Measurements from ENCODE around the gene PGAP6.
"Not testable (repeated sequence)": the region's sequence is repeated elsewhere in the genome, so short reads cannot be mapped to it uniquely, and the experiment has no call there.

PGAP6 gene, protein sequence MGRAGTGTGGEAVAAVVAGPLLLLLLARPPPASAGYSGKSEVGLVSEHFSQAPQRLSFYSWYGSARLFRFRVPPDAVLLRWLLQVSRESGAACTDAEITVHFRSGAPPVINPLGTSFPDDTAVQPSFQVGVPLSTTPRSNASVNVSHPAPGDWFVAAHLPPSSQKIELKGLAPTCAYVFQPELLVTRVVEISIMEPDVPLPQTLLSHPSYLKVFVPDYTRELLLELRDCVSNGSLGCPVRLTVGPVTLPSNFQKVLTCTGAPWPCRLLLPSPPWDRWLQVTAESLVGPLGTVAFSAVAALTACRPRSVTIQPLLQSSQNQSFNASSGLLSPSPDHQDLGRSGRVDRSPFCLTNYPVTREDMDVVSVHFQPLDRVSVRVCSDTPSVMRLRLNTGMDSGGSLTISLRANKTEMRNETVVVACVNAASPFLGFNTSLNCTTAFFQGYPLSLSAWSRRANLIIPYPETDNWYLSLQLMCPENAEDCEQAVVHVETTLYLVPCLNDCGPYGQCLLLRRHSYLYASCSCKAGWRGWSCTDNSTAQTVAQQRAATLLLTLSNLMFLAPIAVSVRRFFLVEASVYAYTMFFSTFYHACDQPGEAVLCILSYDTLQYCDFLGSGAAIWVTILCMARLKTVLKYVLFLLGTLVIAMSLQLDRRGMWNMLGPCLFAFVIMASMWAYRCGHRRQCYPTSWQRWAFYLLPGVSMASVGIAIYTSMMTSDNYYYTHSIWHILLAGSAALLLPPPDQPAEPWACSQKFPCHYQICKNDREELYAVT

DNA sequence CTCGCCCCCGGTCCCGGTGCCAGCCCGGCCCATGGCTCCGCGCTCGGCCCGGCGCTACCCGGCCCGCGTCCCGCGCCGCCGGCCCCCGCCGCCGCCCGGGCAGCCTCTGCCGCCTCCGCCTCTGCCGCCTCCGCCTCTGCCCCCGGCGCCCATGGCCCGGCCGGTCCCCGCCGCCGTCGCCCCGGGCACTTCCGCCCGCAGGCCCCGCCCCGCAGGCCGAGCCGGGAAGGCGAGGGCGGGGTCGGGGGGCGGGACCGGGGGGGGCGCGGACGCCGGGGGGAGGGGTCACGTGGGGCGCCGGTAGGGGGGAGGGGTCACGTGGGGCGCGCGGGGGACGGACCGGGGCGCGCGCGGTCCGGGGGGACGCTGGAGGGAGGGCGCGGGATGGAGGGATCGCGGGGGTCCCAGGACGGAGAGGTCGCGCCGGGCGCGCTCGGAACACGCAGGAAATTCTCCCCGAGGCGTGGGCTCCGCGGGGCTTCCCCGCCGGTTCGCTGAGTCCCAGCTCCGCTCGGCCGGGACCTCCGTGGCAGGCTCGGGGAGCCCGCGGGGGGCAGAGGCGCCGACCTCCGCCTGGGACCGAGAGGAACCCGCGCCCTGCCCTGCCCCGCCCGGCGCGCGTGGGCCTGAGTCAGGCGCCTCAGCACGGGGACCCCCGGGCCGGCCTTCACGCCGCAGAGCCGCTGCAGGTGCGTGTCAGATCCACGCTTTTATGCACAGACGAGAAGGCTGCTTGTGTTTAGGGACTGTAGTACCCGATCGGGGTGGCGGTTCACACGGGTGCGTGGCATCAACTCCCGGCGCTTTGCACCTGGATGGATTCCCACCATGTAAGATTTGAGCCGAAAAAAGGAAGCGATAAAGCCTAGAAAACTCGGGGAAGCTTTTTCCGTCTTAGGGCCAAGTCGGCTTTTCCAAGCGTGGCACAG, at the start of gene PGAP6:
TSS of gene PGAP6 (minus strand) at position 190 of the 929 bp plus-strand sequence. CDS start at position 33, 157 bp downstream.
- Histone ChIP-seq H3K36me3 (ENCODE audit: control insufficient read depth, insufficient read depth, low read length) (peaks cover 8% of the 10 kb centered on the region), H3K9ac (ENCODE audit: low read depth, low read length) (peak within 1 kb of the TSS; percentile 76), H3K4me1 (ENCODE audit: control insufficient read depth, insufficient read depth, low read length) (peaks cover 15% of the 10 kb centered on the region), H3K27me3 (ENCODE audit: control insufficient read depth, insufficient read depth, low read length) (no peaks in the 10 kb centered on the region), H3K9me3 (ENCODE audit: control insufficient read depth, insufficient read depth, low read length) (no peaks in the 10 kb centered on the region), H3K4me3 (ENCODE audit: low read depth, low read length) (peak within 1 kb of the TSS; percentile 79)

DNA sequence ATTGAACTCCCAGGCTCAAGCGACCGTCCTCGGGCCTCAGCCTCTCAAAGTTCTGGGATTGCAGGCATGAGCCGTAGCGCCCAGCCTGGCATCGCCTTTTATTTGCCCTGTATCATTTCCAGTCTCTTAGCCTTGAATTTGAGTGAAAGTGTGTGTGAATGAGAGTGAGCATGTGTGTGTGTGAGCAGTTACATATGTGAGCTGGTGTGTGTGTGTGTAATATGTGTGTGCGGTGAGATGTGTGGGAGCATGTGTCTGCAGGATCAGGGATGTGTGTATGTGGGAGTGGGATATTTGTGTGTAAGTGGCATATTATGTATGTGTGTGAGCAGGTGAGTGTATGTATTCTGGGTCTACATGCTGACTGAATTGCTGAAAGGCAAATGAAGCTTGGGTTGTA, 49.1 kb upstream of the PGAP6 start:
- no peaks in the 10 kb centered on the region for H3K9me3 ChIP-seq (ENCODE audit: control insufficient read depth, insufficient read depth, low read length)
- no peaks in the 10 kb centered on the region for H3K36me3 ChIP-seq (ENCODE audit: control insufficient read depth, insufficient read depth, low read length)
- peaks cover 5% of the 10 kb centered on the region for H3K27me3 ChIP-seq (ENCODE audit: control insufficient read depth, insufficient read depth, low read length)

DNA sequence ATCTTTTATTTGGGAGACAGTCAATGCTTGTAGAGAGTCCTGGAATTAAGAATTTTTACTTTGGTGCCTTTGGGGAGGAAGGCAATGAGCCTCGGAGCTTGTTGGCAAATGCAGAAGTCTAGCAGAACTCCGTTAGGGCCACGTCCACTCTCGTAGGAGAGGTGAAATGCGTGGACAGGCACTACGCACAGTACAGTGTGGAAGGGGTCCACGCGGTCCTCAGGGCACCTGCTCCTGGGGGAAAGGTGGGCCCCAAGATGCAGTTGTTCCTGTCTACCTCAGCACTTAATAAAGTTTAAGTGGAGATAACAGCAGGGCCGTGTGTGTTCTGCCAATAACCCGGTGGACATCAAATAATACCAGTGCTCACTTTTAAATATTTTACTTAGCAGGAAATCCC, 45.5 kb upstream of the PGAP6 start:
- no peak overlapping the region for H3K9ac ChIP-seq (ENCODE audit: low read depth, low read length)
- H3K36me3 ChIP-seq (ENCODE audit: control insufficient read depth, insufficient read depth, low read length): no peaks in the 10 kb centered on the region
- peaks cover 2% of the 10 kb centered on the region for H3K4me1 ChIP-seq (ENCODE audit: control insufficient read depth, insufficient read depth, low read length)
- H3K27me3 ChIP-seq (ENCODE audit: control insufficient read depth, insufficient read depth, low read length): peaks cover 23% of the 10 kb centered on the region
- H3K9me3 ChIP-seq (ENCODE audit: control insufficient read depth, insufficient read depth, low read length): no peaks in the 10 kb centered on the region
- peak overlapping the region; percentile 70 for H3K4me3 ChIP-seq (ENCODE audit: low read depth, low read length)

More for the DNA sequence above, 49.1 kb upstream of the PGAP6 start:
- peaks cover 2% of the 10 kb centered on the region for H3K4me1 ChIP-seq (ENCODE audit: control insufficient read depth, insufficient read depth, low read length)
- H3K9ac ChIP-seq (ENCODE audit: low read depth, low read length): no peak overlapping the region
- H3K4me3 ChIP-seq (ENCODE audit: low read depth, low read length): no peak overlapping the region

DNA sequence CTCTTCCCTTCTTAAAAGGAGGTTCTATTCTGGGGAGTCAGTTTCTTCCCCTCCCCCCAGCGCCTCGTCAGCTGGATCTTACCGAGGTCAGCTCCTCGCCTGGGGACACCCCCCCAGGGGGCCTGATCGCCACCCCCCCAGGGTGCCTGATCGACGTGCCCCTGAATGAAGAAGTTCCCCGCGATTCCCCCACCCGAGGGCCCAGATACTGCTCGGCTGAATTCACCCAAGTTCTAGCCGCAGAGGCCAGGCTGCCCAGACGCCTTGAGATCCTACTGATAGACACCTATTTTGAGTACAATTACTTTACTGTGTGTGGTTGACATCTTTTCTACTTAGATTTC, 45.1 kb upstream of the PGAP6 start:
- Histone ChIP-seq H3K4me1 (ENCODE audit: control insufficient read depth, insufficient read depth, low read length) (peaks cover 2% of the 10 kb centered on the region), H3K9ac (ENCODE audit: low read depth, low read length) (no peak overlapping the region), H3K9me3 (ENCODE audit: control insufficient read depth, insufficient read depth, low read length) (no peaks in the 10 kb centered on the region), H3K4me3 (ENCODE audit: low read depth, low read length) (peak overlapping the region; percentile 70), H3K27me3 (ENCODE audit: control insufficient read depth, insufficient read depth, low read length) (peaks cover 23% of the 10 kb centered on the region), H3K36me3 (ENCODE audit: control insufficient read depth, insufficient read depth, low read length) (no peaks in the 10 kb centered on the region)

DNA sequence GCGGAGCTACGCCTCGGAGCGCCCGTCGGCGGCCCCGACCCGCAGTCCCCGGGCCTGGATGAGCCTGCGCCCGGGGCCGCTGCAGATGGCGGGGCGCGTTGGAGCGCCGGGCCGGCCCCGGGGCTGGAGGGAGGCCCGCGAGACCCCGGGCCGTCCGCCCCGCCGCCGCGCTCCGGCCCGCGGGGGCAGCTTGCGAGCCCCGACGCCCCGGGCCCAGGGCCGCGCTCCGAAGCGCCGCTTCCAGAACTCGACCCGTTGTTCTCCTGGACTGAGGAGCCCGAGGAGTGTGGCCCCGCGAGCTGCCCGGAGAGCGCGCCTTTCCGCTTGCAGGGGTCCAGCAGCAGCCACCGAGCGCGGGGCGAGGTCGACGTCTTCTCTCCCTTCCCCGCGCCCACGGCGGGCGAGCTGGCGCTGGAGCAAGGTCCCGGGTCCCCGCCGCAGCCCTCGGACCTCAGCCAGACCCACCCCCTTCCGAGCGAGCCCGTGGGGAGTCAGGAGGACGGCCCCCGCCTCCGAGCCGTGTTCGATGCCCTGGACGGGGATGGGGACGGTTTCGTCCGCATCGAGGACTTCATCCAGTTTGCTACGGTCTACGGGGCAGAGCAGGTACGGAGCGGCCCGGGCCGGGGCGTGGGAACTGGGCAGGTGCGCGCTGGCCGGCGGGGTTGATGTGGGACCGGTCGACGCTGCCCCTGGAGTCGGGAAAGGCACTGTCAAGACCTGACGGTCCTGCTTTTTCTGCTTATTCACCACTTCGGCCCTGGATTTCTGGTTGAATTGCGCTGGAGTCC, 44.5 kb upstream of the PGAP6 start:
- H3K9ac ChIP-seq (ENCODE audit: low read depth, low read length): peak overlapping the region; percentile 24
- peaks cover 2% of the 10 kb centered on the region for H3K4me1 ChIP-seq (ENCODE audit: control insufficient read depth, insufficient read depth, low read length)
- peaks cover 23% of the 10 kb centered on the region for H3K27me3 ChIP-seq (ENCODE audit: control insufficient read depth, insufficient read depth, low read length)
- H3K4me3 ChIP-seq (ENCODE audit: low read depth, low read length): peak overlapping the region; percentile 70
- no peaks in the 10 kb centered on the region for H3K36me3 ChIP-seq (ENCODE audit: control insufficient read depth, insufficient read depth, low read length)
- no peaks in the 10 kb centered on the region for H3K9me3 ChIP-seq (ENCODE audit: control insufficient read depth, insufficient read depth, low read length)

DNA sequence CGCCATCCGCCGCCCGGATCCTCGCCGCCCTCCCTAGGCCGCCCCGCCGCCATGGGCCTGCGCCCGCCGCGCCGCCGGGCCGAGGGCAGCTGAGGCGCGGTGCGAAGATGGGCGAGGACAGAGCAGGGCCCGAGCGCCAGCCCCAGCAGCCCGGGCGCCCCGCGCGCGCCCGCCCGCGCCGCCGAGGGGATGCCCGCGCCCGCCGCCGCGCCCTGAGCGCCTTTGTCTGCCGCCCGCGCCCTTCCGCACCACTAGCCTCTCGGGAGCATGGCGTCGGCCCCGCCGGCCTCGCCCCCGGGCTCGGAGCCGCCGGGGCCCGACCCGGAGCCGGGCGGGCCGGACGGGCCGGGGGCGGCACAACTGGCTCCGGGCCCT, 43.9 kb upstream of the PGAP6 start:
- peaks cover 2% of the 10 kb centered on the region for H3K4me1 ChIP-seq (ENCODE audit: control insufficient read depth, insufficient read depth, low read length)
- no peaks in the 10 kb centered on the region for H3K9me3 ChIP-seq (ENCODE audit: control insufficient read depth, insufficient read depth, low read length)
- no peaks in the 10 kb centered on the region for H3K36me3 ChIP-seq (ENCODE audit: control insufficient read depth, insufficient read depth, low read length)
- peaks cover 23% of the 10 kb centered on the region for H3K27me3 ChIP-seq (ENCODE audit: control insufficient read depth, insufficient read depth, low read length)
- no peak overlapping the region for H3K9ac ChIP-seq (ENCODE audit: low read depth, low read length)
- H3K4me3 ChIP-seq (ENCODE audit: low read depth, low read length): peak overlapping the region; percentile 76

DNA sequence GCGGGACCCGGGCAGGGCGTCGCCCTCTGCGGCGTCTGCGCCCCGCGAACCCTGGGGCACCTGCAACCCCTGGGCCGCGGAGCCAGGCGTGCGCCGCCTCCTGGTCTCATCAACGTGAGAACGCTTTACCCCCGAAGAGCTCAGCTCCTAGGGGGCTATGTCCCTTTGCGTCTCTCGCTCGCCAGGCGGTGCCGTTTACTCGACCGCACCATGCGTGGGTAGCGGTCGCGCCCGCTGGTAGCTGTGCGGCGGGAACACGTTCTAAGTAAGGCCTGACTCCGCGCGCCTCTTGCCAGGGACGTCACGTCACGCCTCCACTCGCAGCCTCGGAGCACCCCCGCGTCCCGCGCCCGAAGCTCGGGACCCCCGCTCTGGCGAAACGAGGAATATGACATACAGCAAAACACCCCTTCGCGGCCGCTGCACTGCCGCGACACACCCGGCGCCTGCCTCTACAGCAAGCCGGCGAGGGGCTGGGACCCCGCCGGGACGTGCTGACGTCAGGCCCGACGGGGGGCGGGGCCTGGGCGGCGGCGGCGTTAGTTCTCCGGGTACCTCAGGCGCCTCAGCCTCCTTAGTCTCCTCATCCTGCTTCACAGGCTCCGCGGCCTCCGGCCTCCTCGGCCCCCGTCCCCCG, 43.4 kb upstream of the PGAP6 start, which contains the start of gene RAB11FIP3:
TSS of gene RAB11FIP3 (plus strand) at position 568 of the 637 bp plus-strand sequence. CDS start 358 bp downstream, outside the sequence.
- Histone ChIP-seq H3K36me3 (ENCODE audit: control insufficient read depth, insufficient read depth, low read length) (no peaks in the 10 kb centered on the region), H3K4me1 (ENCODE audit: control insufficient read depth, insufficient read depth, low read length) (peaks cover 2% of the 10 kb centered on the region), H3K9me3 (ENCODE audit: control insufficient read depth, insufficient read depth, low read length) (no peaks in the 10 kb centered on the region), H3K27me3 (ENCODE audit: control insufficient read depth, insufficient read depth, low read length) (peaks cover 23% of the 10 kb centered on the region), H3K9ac (ENCODE audit: low read depth, low read length) (peak within 1 kb of the TSS; percentile 24), H3K4me3 (ENCODE audit: low read depth, low read length) (peak within 1 kb of the TSS; percentile 76)

DNA sequence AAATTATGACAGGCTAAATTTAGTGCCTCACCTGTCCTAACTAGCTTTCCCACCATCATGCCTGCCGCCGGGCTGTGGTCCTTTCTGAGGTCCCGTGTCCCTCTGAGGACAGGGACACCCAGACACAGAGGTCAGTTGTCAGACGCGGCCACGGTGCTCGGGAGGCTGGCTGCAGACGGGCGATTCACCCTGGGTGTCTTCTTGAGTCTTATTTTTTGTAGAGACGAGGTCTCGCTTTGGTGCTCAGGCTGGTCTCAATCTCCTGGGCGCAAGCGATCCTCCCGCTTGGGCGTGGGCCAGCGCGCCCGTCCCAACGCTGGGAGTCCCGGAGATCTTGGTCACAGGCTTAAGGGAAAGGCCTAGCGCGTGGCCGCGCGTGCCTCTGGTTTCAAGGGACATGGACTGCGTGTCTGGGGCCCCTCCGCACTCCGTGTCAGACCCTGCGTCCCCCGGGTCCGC, 42.9 kb upstream of the PGAP6 start:
- H3K9ac ChIP-seq (ENCODE audit: low read depth, low read length): no peak overlapping the region
- H3K36me3 ChIP-seq (ENCODE audit: control insufficient read depth, insufficient read depth, low read length): no peaks in the 10 kb centered on the region
- H3K4me3 ChIP-seq (ENCODE audit: low read depth, low read length): peak overlapping the region; percentile 76
- H3K9me3 ChIP-seq (ENCODE audit: control insufficient read depth, insufficient read depth, low read length): no peaks in the 10 kb centered on the region
- peaks cover 2% of the 10 kb centered on the region for H3K4me1 ChIP-seq (ENCODE audit: control insufficient read depth, insufficient read depth, low read length)
- H3K27me3 ChIP-seq (ENCODE audit: control insufficient read depth, insufficient read depth, low read length): peaks cover 23% of the 10 kb centered on the region

DNA sequence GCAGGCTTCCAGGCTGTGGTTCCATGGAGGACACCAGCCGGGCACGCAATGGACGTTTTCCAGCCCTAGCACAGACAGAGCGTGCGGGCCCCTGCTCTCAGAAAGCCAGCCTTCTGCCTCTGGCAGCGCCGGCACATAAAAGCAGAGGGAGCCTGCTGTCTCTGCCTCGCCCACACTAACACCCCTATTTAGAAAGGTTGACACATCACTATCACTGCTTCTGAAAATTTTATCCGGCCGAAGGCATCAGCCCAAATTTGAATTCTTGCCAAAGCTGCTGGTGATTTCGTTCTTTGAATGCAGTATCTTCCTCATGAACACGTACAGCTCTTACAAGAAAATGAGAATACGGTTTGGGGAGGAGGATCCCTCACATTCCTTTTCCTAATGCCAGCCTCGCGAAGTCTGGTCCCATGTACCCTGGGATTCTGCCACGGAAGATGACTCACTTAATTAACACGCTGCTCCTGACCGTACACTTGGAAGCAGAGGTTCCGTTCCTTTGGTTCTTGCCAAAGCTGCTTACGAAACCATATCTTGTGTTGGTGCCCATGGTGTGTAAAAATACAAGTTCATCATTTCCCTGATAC, 42.4 kb upstream of the PGAP6 start:
- Histone ChIP-seq H3K9ac (ENCODE audit: low read depth, low read length) (no peak overlapping the region), H3K4me3 (ENCODE audit: low read depth, low read length) (peak overlapping the region; percentile 76), H3K36me3 (ENCODE audit: control insufficient read depth, insufficient read depth, low read length) (no peaks in the 10 kb centered on the region), H3K4me1 (ENCODE audit: control insufficient read depth, insufficient read depth, low read length) (peaks cover 2% of the 10 kb centered on the region), H3K9me3 (ENCODE audit: control insufficient read depth, insufficient read depth, low read length) (no peaks in the 10 kb centered on the region), H3K27me3 (ENCODE audit: control insufficient read depth, insufficient read depth, low read length) (peaks cover 23% of the 10 kb centered on the region)

DNA sequence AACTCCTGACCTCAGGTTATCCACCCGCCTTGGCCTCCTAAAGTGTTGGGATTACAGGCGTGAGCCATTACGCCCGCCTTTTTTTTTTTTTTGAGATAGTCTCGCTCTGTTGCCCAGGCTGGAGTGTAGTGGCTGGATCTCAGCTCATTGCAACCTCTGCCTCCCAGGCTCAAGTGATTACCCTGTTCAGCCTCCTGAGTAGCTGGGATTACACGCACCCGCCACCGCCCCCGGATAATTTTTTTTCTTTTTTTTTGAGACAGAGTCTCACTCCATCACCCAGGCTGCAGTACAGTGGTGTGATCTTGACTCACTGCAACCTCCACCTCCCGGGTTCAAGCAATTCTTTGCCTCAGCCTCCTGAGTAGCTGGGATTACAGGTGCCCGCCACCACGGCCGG, 40.4 kb upstream of the PGAP6 start:
- not testable (repeated sequence) for H3K4me1 ChIP-seq (ENCODE audit: control insufficient read depth, insufficient read depth, low read length); H3K36me3 ChIP-seq (ENCODE audit: control insufficient read depth, insufficient read depth, low read length); H3K9me3 ChIP-seq (ENCODE audit: control insufficient read depth, insufficient read depth, low read length); H3K9ac ChIP-seq (ENCODE audit: low read depth, low read length); H3K4me3 ChIP-seq (ENCODE audit: low read depth, low read length)
- H3K27me3 ChIP-seq (ENCODE audit: control insufficient read depth, insufficient read depth, low read length): peaks cover 21% of the 10 kb centered on the region

All from iPS-15b (cell line).